Caco-2 (cell line): ENCODE results near the gene PRPH. TPM values are rescaled to one million over a fixed set of nuclear protein-coding genes. Genes with fewer than 3 reads are reported as not detected.
A peak's percentile ranks its signal among the peaks of the same experiment; 100 is the strongest.

ENCODE experiments used
- BruUV-seq: library from RNA; stranded (reverse); fragments of 400-500 nt; replicated peaks from 2 replicates; lab custom pipeline; 2021; lab: Mats Ljungman, UMichigan
- CTCF ChIA-PET: fragments of 300-600 bp; sonication (Branson Sonifier 250); formaldehyde crosslinking; loops from one replicate; lab custom pipeline; 2022; ENCODE audit warnings: antibody characterized with exemption; lab: Charles Lee
- POLR2A ChIA-PET: fragments of 300-600 bp; sonication (Branson Sonifier 250); formaldehyde crosslinking; loops from one replicate; lab custom pipeline; 2022; ENCODE audit warnings: antibody characterized with exemption; lab: Charles Lee
- DNase-seq, 2 experiments: peaks; one replicate each; pipeline versions ENCODE4 v3.0.0 to v3.0.0-alpha.2; 2020 to 2022
- H3K27me3 ChIP-seq: replicated peaks from 2 replicates; pipeline ENCODE4 v1.6.0; 2011; ENCODE audit warnings: low read length; ENCODE audit not compliant: control insufficient read depth, insufficient read depth
- H3K36me3 ChIP-seq: 2 replicates; pipeline ENCODE4 v1.5.1; 2011; ENCODE audit warnings: low read length; ENCODE audit not compliant: control insufficient read depth, insufficient read depth
- H3K4me1 ChIP-seq: fragments of 250-450 bp; sonication (Bioruptor Pico); 2 replicates; pipeline ENCODE4 v1.5.1; 2020; ENCODE audit warnings: mild to moderate bottlenecking
- H3K4me3 ChIP-seq: 2 replicates; pipeline ENCODE4 v1.5.1; 2011; ENCODE audit warnings: low read depth, mild to moderate bottlenecking, control low read depth, low read length
- H3K9me3 ChIP-seq: fragments of 250-450 bp; sonication (Bioruptor Pico); 2 replicates; pipeline ENCODE4 v1.5.1; 2020; ENCODE audit warnings: mild to moderate bottlenecking, moderate library complexity
- H3K27ac Mint-ChIP-seq: one replicate; pipeline ENCODE4 v1.8.0; 2022; ENCODE audit warnings: mixed read lengths; ENCODE audit not compliant: unreplicated experiment
- H3K27me3 Mint-ChIP-seq: one replicate; pipeline ENCODE4 v1.8.0; 2022; ENCODE audit warnings: mixed read lengths; ENCODE audit not compliant: insufficient read depth, unreplicated experiment
- H3K36me3 Mint-ChIP-seq: one replicate; pipeline ENCODE4 v1.8.0; 2022; ENCODE audit warnings: mild to moderate bottlenecking, mixed read lengths; ENCODE audit not compliant: insufficient read depth, unreplicated experiment
- H3K4me1 Mint-ChIP-seq: one replicate; pipeline ENCODE4 v1.8.0; 2022; ENCODE audit warnings: low read depth, mixed read lengths; ENCODE audit not compliant: unreplicated experiment
- H3K4me3 Mint-ChIP-seq: one replicate; pipeline ENCODE4 v1.8.0; 2022; ENCODE audit warnings: mild to moderate bottlenecking, moderate library complexity, mixed read lengths; ENCODE audit not compliant: unreplicated experiment
- H3K9me3 Mint-ChIP-seq: one replicate; pipeline ENCODE4 v1.8.0; 2022; ENCODE audit warnings: mixed read lengths; ENCODE audit not compliant: unreplicated experiment
- intact Hi-C: fragments of 100-400 bp; cut with micrococcal nuclease; formaldehyde crosslinking; loops from one replicate; pipeline ENCODE4 v1.10.0; 2022; ENCODE audit not compliant: unreplicated experiment
- total RNA-seq: library from RNA; stranded (reverse); gene quantifications from 2 replicates; pipeline ENCODE4 v1.2.3, GENCODE V29; 2022
- TF ChIP-seq, protein P1 (sequence below), 2 experiments: fragments of 200-600 bp in 1 of 2; IDR thresholded peaks; 1 replicate in 1 of 2; 2 replicates in 1 of 2; pipeline versions ENCODE4 v1.5.1 to v1.8.0; 2011 to 2022; ENCODE audit warnings: antibody characterized with exemption in 1 of 2, control low read depth in 1 of 2, inconsistent platforms in 1 of 2, low read depth in 1 of 2, low read length in 1 of 2, mild to moderate bottlenecking in 1 of 2, moderate library complexity in 1 of 2; ENCODE audit not compliant: insufficient read depth in 1 of 2, severe bottlenecking in 1 of 2, unreplicated experiment in 1 of 2

The PRPH gene
- total RNA-seq, 1 experiment from 2014 or later, result 4.9 TPM

DNA sequence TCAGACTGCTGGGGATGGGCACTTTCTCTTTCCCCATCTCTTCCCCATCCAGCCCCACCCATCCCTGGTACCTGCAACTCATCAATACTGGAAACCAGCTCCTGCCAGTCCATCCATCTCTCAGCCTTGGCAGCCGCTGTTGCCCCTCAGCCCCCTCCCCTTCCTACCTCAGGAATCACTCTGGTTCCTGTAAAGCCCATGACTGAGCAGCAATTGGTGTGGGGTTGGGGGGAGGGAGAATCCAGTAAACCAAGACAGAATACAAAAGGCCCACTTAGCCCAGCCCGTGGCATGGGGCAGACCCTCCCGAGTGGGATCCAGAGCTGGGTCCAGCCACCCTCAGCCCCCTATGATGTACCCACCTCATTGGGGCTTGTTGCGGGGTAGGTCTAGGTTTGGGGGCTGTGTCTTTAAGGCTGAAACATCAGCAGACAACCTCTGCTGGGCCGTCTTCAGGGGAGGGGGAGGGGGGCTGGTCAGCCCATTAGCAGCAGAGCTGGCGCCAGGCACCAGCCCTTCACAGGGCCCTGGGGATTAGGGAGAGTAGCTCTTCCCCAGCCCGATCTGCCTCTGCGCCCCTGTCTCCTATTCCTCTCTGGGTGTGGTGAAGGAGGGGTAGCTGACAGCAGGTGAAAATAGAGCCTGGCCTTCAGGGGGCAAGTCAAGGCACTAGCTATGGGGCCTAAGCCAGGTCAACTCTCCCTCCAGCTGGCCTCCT lies 702 bp upstream of the PRPH start:
- no peaks in the 10 kb centered on the region for H3K27me3 Mint-ChIP-seq
- ChIA-PET CTCF (interaction anchor here (0.6 to 1.8 kb wide), 5 partner anchors 12 to 177 kb away, joined by 3 to 12 read pairs (median 7); no protein-coding TSS in a partner anchor), POLR2A (interaction anchor here (0.7 to 0.9 kb wide), 2 partner anchors 29 to 72 kb away, joined by 3 read pairs; partner anchors contain the start of gene TROAP)
- intact Hi-C loops, result no loop called here
- peaks cover 11% of the 10 kb centered on the region for H3K4me1 Mint-ChIP-seq
- 0 out of 2 replicates have a peak, but pooled peaks cover 5% of the 10 kb centered on the region for H3K4me1 ChIP-seq
- H3K27me3 ChIP-seq, result no peaks in the 10 kb centered on the region
- BruUV-seq, result no TSS peak
- no peak overlapping the region for H3K27ac Mint-ChIP-seq
- no peaks in the 10 kb centered on the region for H3K36me3 Mint-ChIP-seq
- TF ChIP-seq, protein P1, sequence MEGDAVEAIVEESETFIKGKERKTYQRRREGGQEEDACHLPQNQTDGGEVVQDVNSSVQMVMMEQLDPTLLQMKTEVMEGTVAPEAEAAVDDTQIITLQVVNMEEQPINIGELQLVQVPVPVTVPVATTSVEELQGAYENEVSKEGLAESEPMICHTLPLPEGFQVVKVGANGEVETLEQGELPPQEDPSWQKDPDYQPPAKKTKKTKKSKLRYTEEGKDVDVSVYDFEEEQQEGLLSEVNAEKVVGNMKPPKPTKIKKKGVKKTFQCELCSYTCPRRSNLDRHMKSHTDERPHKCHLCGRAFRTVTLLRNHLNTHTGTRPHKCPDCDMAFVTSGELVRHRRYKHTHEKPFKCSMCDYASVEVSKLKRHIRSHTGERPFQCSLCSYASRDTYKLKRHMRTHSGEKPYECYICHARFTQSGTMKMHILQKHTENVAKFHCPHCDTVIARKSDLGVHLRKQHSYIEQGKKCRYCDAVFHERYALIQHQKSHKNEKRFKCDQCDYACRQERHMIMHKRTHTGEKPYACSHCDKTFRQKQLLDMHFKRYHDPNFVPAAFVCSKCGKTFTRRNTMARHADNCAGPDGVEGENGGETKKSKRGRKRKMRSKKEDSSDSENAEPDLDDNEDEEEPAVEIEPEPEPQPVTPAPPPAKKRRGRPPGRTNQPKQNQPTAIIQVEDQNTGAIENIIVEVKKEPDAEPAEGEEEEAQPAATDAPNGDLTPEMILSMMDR (IDR thresholded peaks at IDR 0.05; ENCODE audit: insufficient read depth in 1 of 2, low read depth in 1 of 2, low read length in 1 of 2, severe bottlenecking in 1 of 2, unreplicated experiment in 1 of 2), result no peak
- no peaks in the 10 kb centered on the region for H3K9me3 Mint-ChIP-seq
- H3K4me3 Mint-ChIP-seq, result no peak overlapping the region
- no peaks in the 10 kb centered on the region for H3K36me3 ChIP-seq
- H3K4me3 ChIP-seq, result no peak overlapping the region
- H3K9me3 ChIP-seq, result no peaks in the 10 kb centered on the region
- DNase-seq, result no peak

DNA sequence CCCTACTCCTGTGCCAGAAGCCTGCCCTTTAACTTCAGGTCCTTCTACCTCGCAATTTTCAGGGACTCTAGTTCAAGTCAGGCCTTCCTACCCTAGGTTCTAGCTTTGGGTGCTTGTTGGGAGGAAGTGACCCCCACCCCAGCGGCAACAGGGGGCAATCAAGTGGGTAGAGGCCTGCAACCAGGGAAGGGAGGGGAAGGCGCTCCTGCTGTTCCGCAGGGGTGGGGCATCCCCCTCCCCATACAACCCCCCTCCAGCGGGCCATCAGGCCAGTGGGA lies 204 bp upstream of the PRPH start:
- CTCF ChIA-PET, result interaction anchor here (0.5 to 3.1 kb wide), 7 partner anchors 12 to 532 kb away, joined by 3 to 44 read pairs (median 6); no protein-coding TSS in a partner anchor
- Histone ChIP-seq H3K4me3 (no peak overlapping the region), H3K36me3 (no peaks in the 10 kb centered on the region), H3K27me3 (no peaks in the 10 kb centered on the region), H3K9me3 (no peaks in the 10 kb centered on the region), H3K4me1 (0 out of 2 replicates have a peak, but pooled peaks cover 5% of the 10 kb centered on the region)
- no peak overlapping the region for H3K4me3 Mint-ChIP-seq
- intact Hi-C loops, result no loop called here
- no peaks in the 10 kb centered on the region for H3K36me3 Mint-ChIP-seq
- no peaks in the 10 kb centered on the region for H3K27me3 Mint-ChIP-seq
- TF ChIP-seq, protein P1 (IDR thresholded peaks at IDR 0.05; ENCODE audit: insufficient read depth in 1 of 2, low read depth in 1 of 2, low read length in 1 of 2, severe bottlenecking in 1 of 2, unreplicated experiment in 1 of 2), result no peak
- POLR2A ChIA-PET, result interaction anchor here (0.7 to 0.9 kb wide), 2 partner anchors 28 to 72 kb away, joined by 3 read pairs; partner anchors contain the start of gene TROAP
- no peaks in the 10 kb centered on the region for H3K9me3 Mint-ChIP-seq
- no peak for DNase-seq
- no peak overlapping the region for H3K27ac Mint-ChIP-seq
- H3K4me1 Mint-ChIP-seq, result peaks cover 11% of the 10 kb centered on the region
- BruUV-seq, result no TSS peak

DNA sequence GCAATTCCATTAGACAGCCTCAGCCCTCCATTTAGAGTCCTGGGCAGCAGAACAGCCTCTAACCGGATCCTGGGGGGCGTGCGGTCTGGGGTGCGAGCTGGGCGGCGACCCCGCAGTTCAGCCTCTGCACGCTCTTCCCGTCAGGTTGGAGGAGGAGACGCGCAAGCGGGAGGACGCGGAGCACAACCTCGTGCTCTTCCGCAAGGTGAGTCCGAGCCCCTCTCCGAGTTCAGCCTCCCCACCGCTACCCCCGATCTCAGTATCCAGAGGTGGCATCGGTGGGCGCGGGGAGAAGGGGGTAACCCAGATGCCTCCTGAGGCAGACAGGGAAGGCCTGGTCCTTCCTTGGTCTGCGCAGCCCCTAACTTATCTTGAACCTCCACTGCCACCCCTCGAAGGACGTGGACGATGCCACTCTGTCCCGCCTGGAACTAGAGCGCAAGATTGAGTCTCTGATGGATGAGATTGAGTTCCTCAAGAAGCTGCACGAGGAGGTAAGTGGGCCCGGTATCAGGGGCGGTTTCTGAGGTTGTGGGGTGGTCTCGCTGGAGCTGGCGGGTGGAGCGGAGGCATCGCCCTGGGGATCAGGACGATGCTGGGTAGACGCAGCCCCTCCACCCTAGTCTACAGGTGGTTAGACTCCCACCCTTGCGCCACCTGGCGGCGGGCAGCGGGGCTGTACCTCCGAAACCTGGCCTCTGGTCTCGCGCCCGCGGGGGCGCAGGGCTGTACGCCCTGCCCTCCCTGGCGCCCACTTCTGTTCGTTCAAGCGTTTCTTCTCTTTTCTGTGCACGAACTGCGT lies 1.3 kb downstream of the PRPH start:
- H3K4me3 ChIP-seq, result peak overlapping the region; percentile 69
- no peaks in the 10 kb centered on the region for H3K36me3 ChIP-seq
- no peaks in the 10 kb centered on the region for H3K9me3 ChIP-seq
- BruUV-seq, result TSS peak; percentile 53
- Mint-ChIP-seq H3K4me3 (peak overlapping the region; percentile 79), H3K27ac (no peak overlapping the region), H3K36me3 (no peaks in the 10 kb centered on the region), H3K9me3 (no peaks in the 10 kb centered on the region), H3K27me3 (no peaks in the 10 kb centered on the region), H3K4me1 (peaks cover 14% of the 10 kb centered on the region)
- no peaks in the 10 kb centered on the region for H3K27me3 ChIP-seq
- ChIA-PET CTCF (interaction anchor here (0.6 to 3.1 kb wide), 23 partner anchors 8 to 888 kb away, joined by 3 to 48 read pairs (median 6); partner anchors contain the start of genes C1QL4, DNAJC22 and TROAP), POLR2A (interaction anchor here (0.7 to 1.3 kb wide), 4 partner anchors 27 to 445 kb away, joined by 3 to 20 read pairs (median 6); partner anchors contain the start of genes SPATS2, TMBIM6 and TROAP)
- peak; percentile 74 to 88 for DNase-seq
- H3K4me1 ChIP-seq, result 0 out of 2 replicates have a peak, but pooled peaks cover 5% of the 10 kb centered on the region
- intact Hi-C loops, result loop anchor here (2.0 kb wide), 2 partner anchors 27 to 51 kb away; partner anchors contain the start of genes DNAJC22 and TROAP
- TF ChIP-seq, protein P1 (IDR thresholded peaks at IDR 0.05; ENCODE audit: insufficient read depth in 1 of 2, low read depth in 1 of 2, low read length in 1 of 2, severe bottlenecking in 1 of 2, unreplicated experiment in 1 of 2), result peak; percentile 84 to 94
